Endothelial cell of umbilical vein (primary cell): ENCODE measurements around the gene SEMA4D. TPM values are rescaled to one million over a fixed set of nuclear protein-coding genes. Genes with fewer than 3 reads are reported as not detected.
A peak's percentile ranks its signal among the peaks of the same experiment; 100 is the strongest.

Experiments
- BruUV-seq: library from RNA; stranded (reverse); fragments of 400-500 nt; replicated peaks from 2 replicates; lab custom pipeline; 2021; lab: Mats Ljungman, UMichigan
- CTCF ChIA-PET: fragments of 300-600, 350-600 bp; sonication (Branson Sonifier 250); formaldehyde crosslinking; loops from one replicate; lab custom pipeline; 2021; ENCODE audit warnings: antibody characterized with exemption, inconsistent platforms; lab: Charles Lee
- POLR2A ChIA-PET: fragments of 300-600, 350-600 bp; sonication (Branson Sonifier 250); formaldehyde crosslinking; loops from one replicate; lab custom pipeline; 2021; ENCODE audit warnings: antibody characterized with exemption, inconsistent platforms; lab: Charles Lee
- DNase-seq: peaks from one replicate; pipeline ENCODE4 v3.0.0-alpha.2; 2011; ENCODE audit warnings: low read depth, low spot score
- FAIRE-seq: peaks from 2 replicates; lab custom pipeline; 2011; peaks lifted over from hg19 to GRCh38; lab: Jason Lieb, UNC
- H2AFZ ChIP-seq: 2 replicates; pipeline ENCODE4 v1.6.0; 2012; ENCODE audit warnings: low read depth, low read length, control low read depth, inconsistent platforms
- H3K27ac ChIP-seq: 2 replicates; pipeline ENCODE4 v1.5.1; 2011; ENCODE audit warnings: low read depth, mild to moderate bottlenecking, control low read depth, low read length, moderate library complexity; ENCODE audit not compliant: insufficient read depth
- H3K27me3 ChIP-seq, 2 experiments: 2 replicates each; pipeline versions ENCODE4 v1.6.0 to v1.6.1; 2011; ENCODE audit warnings: low read length in 2 of 2, mixed read lengths in 1 of 2; ENCODE audit not compliant: control insufficient read depth in 2 of 2, insufficient read depth in 2 of 2
- H3K36me3 ChIP-seq, 2 experiments: 2 replicates in 1 of 2; 3 replicates in 1 of 2; pipeline ENCODE4 v1.5.1; 2011; ENCODE audit warnings: low read length in 2 of 2, mild to moderate bottlenecking in 1 of 2, moderate library complexity in 1 of 2; ENCODE audit not compliant: control insufficient read depth in 2 of 2, insufficient read depth in 2 of 2; ENCODE audit errors: extremely low read depth in 1 of 2
- H3K4me1 ChIP-seq: 3 replicates; pipeline ENCODE4 v1.5.1; 2011; ENCODE audit warnings: mild to moderate bottlenecking, low read length; ENCODE audit not compliant: control insufficient read depth, insufficient read depth; ENCODE audit errors: extremely low read depth
- H3K4me2 ChIP-seq: 2 replicates; pipeline ENCODE4 v1.6.1; 2011; ENCODE audit warnings: low read length, control low read depth, mixed read lengths; ENCODE audit not compliant: insufficient read depth
- H3K4me3 ChIP-seq, 3 experiments: fragments of 200-600 bp in 1 of 3; sonication (generic), shearing (Covaris generic) in 1 of 3; replicated peaks in 1 of 3; 2 replicates each; pipeline ENCODE4 v1.5.1; 2011 to 2016; ENCODE audit warnings: control low read depth in 3 of 3, low read length in 3 of 3, mild to moderate bottlenecking in 2 of 3, inconsistent platforms in 1 of 3, low read depth in 1 of 3, moderate library complexity in 1 of 3; ENCODE audit not compliant: insufficient read depth in 1 of 3
- H3K79me2 ChIP-seq: 2 replicates; pipeline ENCODE4 v1.6.0; 2012; ENCODE audit warnings: low read length, inconsistent platforms; ENCODE audit not compliant: control insufficient read depth, insufficient read depth
- H3K9ac ChIP-seq: replicated peaks from 2 replicates; pipeline ENCODE3; 2011; ENCODE audit warnings: low read length, control low read depth; ENCODE audit not compliant: insufficient read depth; ENCODE audit errors: extremely low read depth
- H3K9me1 ChIP-seq: replicated peaks from 3 replicates; pipeline ENCODE4 v1.6.0; 2011; ENCODE audit warnings: mild to moderate bottlenecking, low read length; ENCODE audit not compliant: control insufficient read depth, insufficient read depth; ENCODE audit errors: extremely low read depth
- H3K9me3 ChIP-seq: replicated peaks from 2 replicates; pipeline ENCODE4 v1.5.1; 2012; ENCODE audit warnings: low read length, inconsistent platforms; ENCODE audit not compliant: control insufficient read depth, insufficient read depth
- H4K20me1 ChIP-seq: replicated peaks from 2 replicates; pipeline ENCODE3; 2011; ENCODE audit warnings: mild to moderate bottlenecking, low read length; ENCODE audit not compliant: control insufficient read depth, insufficient read depth; ENCODE audit errors: extremely low read depth
- CTCF ChIP-seq, 2 donors: IDR thresholded peaks; 1 replicate in 1 of 2; 2 replicates in 1 of 2; pipeline ENCODE4 v1.5.1; 2011; ENCODE audit warnings: low read length in 2 of 2, mild to moderate bottlenecking in 2 of 2, moderate library complexity in 2 of 2, control low read depth in 1 of 2, inconsistent platforms in 1 of 2, low read depth in 1 of 2; ENCODE audit not compliant: insufficient read depth in 1 of 2; ENCODE audit errors: extremely low read depth in 1 of 2
- EZH2 ChIP-seq: IDR thresholded peaks from 2 replicates; pipeline ENCODE4 v1.6.1; 2012; ENCODE audit warnings: borderline replicate concordance, low read depth, mild to moderate bottlenecking, moderate library complexity, low read length, inconsistent platforms; ENCODE audit not compliant: severe bottlenecking
- FOS ChIP-seq: IDR thresholded peaks from 2 replicates; pipeline ENCODE4 v1.6.1; 2011; ENCODE audit warnings: mild to moderate bottlenecking, low read length, moderate library complexity, borderline replicate concordance; ENCODE audit not compliant: insufficient read depth
- GATA2 ChIP-seq: IDR thresholded peaks from 2 replicates; pipeline ENCODE4 v1.7.0; 2011; ENCODE audit warnings: low read depth, mild to moderate bottlenecking, moderate library complexity, mixed read lengths, low read length; ENCODE audit not compliant: insufficient read length, insufficient read depth
- JUN ChIP-seq: IDR thresholded peaks from 2 replicates; pipeline ENCODE4 v1.6.1; 2011; ENCODE audit warnings: borderline replicate concordance, low read depth; ENCODE audit not compliant: insufficient read length, insufficient read depth
- MAX ChIP-seq: IDR thresholded peaks from 2 replicates; pipeline ENCODE4 v1.6.1; 2011; ENCODE audit not compliant: insufficient read depth, insufficient read length
- MYC ChIP-seq: IDR thresholded peaks from one replicate; pipeline ENCODE4 v1.6.1; 2011; ENCODE audit warnings: mild to moderate bottlenecking, low read depth, low read length
- POLR2A ChIP-seq: IDR thresholded peaks from 2 replicates; pipeline ENCODE4 v1.6.1; 2012; ENCODE audit warnings: low read depth, mild to moderate bottlenecking, control low read depth, low read length
- POLR2AphosphoS5 ChIP-seq: IDR thresholded peaks from 2 replicates; pipeline ENCODE4 v1.6.1; 2012; ENCODE audit warnings: low read depth, mild to moderate bottlenecking, control low read depth, low read length, moderate library complexity; ENCODE audit not compliant: insufficient read depth
- dilution Hi-C: fragments of 300-500 bp; cut with MboI; formaldehyde crosslinking; loops from one replicate; pipeline ENCODE4 v1.15.0; 2019; ENCODE audit warnings: low sequenced_read_pairs; ENCODE audit not compliant: extremely low pct_ligation_motif_present
- intact Hi-C: fragments of 100-400 bp; cut with micrococcal nuclease; formaldehyde crosslinking; loops from one replicate; pipeline ENCODE4 v1.10.0; 2022
- polyA plus RNA-seq, 4 experiments: library from polyadenylated mRNA; depleted of rRNA in 3 of 4; stranded (reverse) in 3 of 4; unstranded in 1 of 4; fragments of >200 nt; gene quantifications; 2 replicates each; pipeline versions ENCODE4 v1.2.1 to v1.2.3, GENCODE V29; 2011 to 2012; ENCODE audit warnings: missing spikeins in 1 of 4
- total RNA-seq: library from RNA; stranded (reverse); gene quantifications from 2 replicates; pipeline ENCODE4 v1.2.3, GENCODE V29; 2021

Gene SEMA4D
- total and polyA plus RNA-seq, 2 donors (not counting 3 experiments of a cell fraction or from before 2014, with no cell fraction given): 3.9 to 15.7 TPM

DNA sequence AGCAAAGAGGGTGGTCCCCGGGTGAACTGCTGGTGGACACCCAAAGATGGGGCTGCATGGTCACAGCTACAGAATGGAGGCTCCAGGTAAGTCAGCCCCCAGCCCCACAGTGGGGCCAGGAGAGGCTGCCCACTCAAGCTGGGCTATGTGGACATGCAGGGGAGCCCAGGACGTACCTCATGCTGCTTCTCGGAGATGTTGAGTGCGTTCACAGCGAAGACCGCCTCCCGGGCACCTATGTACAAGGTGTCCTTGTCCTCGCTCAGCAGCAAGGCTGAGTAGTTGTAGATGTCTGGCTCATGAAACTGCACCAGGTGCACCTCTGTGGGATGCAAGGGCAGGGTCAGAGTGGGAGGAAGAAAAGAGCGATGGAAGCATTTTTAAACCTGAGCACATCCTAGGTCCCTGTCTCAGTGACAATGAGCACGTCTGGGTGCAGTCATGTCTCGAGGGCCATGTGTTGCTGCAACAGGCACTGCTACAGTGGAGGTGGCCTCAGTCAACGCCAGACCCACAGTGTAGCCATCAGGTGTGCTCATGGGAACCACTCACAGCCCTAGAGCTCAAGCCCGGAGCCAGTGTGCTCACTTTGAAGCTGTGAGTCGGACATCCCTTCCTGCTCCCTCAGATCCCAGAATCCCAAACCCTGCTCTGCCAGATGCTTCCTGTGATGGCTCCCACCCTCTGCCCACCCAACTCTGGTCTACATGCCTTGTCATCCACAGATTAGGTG is 95.1 kb downstream of the SEMA4D start:
- Histone ChIP-seq H2AFZ (no peak overlapping the region), H4K20me1 (no peaks in the 10 kb centered on the region), H3K4me3 (no peak overlapping the region), H3K9me3 (no peaks in the 10 kb centered on the region), H3K9ac (no peak overlapping the region), H3K36me3 (no peaks in the 10 kb centered on the region), H3K4me2 (no peak overlapping the region), H3K79me2 (no peaks in the 10 kb centered on the region), H3K27me3 (no peaks in the 10 kb centered on the region), H3K4me1 (peaks cover 2% of the 10 kb centered on the region), H3K9me1 (no peaks in the 10 kb centered on the region), H3K27ac (no peak overlapping the region)
- ChIA-PET CTCF (interaction anchor here (1.8 kb wide), 1 partner anchor 146 kb away, joined by 10 read pairs; no protein-coding TSS in a partner anchor), POLR2A (no interaction called here)
- intact Hi-C loops: no loop called here
- TF ChIP-seq CTCF (IDR thresholded peaks at IDR 0.05; ENCODE audit: extremely low read depth in 1 of 2, insufficient read depth in 1 of 2, low read depth in 1 of 2, low read length in 2 of 2): no peak
- no peak for TF ChIP-seq JUN
- TF ChIP-seq FOS: no peak
- no peak for TF ChIP-seq EZH2
- TF ChIP-seq MAX: no peak
- no peak for TF ChIP-seq POLR2AphosphoS5
- no peak for TF ChIP-seq GATA2
- no peak for TF ChIP-seq POLR2A
- no peak for TF ChIP-seq MYC
- dilution Hi-C loops: no loop called here
- FAIRE-seq (no peak), DNase-seq (peak; percentile 3)
- no TSS peak for BruUV-seq
